OCI-LY1 (cell line): ENCODE data around the gene IMMP2L.

Experiments used
- EZH2 ChIP-seq: fragments of 200-600 bp; sonication (generic), shearing (Covaris generic); IDR thresholded peaks from 2 replicates; pipeline ENCODE4 v1.8.0; 2017; ENCODE audit warnings: borderline replicate concordance, mixed run types, mild to moderate bottlenecking, antibody characterized with exemption, low read length, moderate library complexity, mixed read lengths
- TF ChIP-seq, protein P1 (sequence below): fragments of 200-600 bp; sonication (generic), shearing (Covaris generic); IDR thresholded peaks from 2 replicates; pipeline ENCODE4 v1.5.1; 2017; ENCODE audit warnings: mild to moderate bottlenecking, antibody characterized with exemption, low read length, moderate library complexity, mixed read lengths

DNA sequence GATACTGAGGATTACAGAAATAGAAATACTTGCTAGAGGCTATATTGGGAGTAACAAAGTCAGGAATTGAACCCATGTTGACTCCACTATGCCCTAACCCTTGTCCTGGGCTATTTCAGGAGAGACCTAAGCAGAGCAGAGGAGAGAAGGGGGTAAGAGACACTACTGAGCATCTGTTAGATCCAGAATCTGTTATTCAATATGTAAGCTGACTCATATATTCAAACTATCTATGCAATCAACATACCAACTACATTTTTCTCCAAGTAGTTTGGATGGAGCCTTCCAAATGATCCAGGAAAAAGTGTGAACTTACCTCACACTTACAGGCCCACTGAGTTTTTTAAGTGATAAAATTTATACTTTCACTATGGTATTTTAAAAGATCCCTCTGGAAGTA, 216.1 kb downstream of the IMMP2L start:
- TF ChIP-seq, protein P1, sequence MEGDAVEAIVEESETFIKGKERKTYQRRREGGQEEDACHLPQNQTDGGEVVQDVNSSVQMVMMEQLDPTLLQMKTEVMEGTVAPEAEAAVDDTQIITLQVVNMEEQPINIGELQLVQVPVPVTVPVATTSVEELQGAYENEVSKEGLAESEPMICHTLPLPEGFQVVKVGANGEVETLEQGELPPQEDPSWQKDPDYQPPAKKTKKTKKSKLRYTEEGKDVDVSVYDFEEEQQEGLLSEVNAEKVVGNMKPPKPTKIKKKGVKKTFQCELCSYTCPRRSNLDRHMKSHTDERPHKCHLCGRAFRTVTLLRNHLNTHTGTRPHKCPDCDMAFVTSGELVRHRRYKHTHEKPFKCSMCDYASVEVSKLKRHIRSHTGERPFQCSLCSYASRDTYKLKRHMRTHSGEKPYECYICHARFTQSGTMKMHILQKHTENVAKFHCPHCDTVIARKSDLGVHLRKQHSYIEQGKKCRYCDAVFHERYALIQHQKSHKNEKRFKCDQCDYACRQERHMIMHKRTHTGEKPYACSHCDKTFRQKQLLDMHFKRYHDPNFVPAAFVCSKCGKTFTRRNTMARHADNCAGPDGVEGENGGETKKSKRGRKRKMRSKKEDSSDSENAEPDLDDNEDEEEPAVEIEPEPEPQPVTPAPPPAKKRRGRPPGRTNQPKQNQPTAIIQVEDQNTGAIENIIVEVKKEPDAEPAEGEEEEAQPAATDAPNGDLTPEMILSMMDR, result no peak
- TF ChIP-seq EZH2, result no peak
